ENCODE data around the gene GBX2.

Gene GBX2

DNA sequence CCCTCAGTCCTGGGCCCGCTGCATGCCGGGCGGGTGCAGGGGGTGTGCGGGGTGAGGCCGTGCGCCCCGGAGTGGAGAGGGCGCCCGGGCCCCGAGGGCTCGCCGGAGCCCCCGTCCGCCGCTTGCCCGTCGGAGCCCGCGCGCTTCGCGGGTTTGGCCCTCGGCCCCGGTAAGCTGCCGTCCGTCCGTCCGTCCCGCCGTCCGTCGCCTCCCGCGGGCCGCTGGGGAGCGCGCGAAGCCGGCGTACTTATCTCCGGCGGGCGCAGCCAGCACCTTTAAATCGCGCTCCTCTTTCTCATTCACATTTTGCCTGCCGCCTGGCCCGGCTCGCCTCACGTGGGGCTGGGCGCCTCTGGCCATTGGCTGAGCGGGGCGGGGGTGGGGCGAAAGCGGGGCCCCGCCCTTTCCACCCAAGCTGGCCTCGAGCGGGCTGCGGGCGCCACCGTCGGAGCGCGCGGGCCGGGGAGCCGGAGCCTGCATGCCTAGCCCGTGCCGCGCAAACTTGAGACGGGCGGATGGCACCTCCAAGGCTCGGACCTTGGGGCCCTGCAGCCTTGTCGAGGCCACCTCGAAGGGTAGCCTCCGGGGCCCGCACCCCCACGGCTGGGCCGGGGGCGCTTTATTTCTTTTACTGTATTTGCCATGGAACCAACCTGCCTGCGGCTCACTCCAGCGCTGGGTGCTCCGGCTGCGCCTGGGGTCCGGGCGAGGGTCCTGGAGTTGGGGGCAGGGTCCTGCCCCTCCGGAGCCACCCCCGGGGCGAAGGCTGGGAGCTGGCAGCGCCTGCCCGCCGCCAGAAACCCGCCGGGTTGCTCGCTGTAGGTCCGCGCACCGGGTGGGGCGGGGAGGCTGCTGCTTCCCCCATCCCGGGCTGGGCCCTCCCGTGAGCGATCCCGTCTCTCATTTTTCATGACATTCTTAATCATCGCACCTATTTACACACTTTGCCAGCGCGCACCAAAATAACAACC lies at the start of gene GBX2:
TSS of gene GBX2 (minus strand) at position 277 of the 971 bp plus-strand sequence. CDS start 415 bp downstream, outside the sequence.
- no peak for DNase-seq (ENCODE audit: low read depth)

DNA sequence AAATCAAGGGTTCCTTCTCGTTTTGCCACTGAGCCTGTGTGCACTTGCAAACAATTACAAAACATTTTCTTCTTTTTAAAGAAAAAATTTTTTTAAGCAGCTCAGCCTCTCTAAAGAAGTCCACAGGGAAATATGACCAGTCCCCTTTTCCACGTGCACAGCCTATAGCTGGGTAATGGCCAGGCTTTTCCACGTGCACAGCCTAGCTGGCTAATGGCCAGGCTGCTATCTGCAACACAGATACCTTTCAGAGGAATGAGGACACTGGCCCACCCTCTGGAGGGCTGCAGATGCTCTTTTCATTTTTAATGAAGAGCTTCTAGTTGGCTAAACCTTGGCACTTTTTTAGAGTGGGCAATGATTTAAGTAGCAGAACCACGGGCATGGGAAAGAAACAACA lies 49.7 kb upstream of the GBX2 start:
- no peak for DNase-seq (ENCODE audit: low read depth)

DNA sequence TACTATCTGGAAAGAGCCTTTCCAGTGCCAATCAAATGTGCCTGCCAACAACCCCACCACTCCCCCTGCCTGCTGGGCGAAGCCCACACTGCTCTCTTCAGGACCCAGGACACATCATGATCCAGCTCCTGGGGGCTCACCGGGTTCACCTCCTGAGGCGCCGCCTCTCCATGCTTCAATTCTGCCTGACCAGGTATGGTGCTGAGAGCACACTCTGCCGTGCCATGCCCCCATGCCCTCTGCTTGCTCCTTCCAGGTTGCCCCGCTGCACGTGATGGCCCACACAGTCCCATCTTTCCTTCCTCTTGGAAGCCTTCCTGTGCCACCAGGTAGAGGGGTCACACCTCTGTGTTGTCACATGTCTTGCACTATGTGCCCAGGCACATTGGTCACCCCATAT lies 48.5 kb upstream of the GBX2 start:
- no peak for DNase-seq (ENCODE audit: low read depth)

DNA sequence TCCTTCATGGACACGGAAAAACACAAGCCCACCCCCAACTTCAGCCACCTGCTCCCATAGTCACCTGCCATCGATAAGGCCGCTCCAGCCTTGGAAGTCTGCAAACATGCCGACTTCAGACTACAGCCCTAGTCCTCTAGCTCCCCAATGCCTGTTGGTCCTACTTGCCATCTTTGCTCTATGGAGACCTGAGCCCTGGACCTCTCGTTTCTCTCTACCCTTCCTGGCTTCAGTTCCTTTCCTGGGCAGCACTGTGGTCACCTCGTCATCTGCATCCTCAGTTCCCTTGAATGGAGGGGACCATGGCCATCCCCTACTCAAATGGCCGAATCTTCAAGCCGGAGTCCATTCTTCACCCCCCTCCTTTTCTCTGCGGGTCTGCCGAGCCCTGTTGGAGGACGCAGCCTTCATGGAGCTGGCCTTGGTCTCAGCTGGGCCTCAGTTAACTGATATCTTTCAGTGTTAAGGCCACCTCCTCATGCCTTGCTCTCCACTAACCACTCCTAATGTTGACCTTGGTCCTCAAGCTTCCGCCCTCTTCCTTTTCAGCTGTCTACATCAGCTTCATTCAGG lies 47.7 kb upstream of the GBX2 start:
- DNase-seq (ENCODE audit: low read depth) = no peak

DNA sequence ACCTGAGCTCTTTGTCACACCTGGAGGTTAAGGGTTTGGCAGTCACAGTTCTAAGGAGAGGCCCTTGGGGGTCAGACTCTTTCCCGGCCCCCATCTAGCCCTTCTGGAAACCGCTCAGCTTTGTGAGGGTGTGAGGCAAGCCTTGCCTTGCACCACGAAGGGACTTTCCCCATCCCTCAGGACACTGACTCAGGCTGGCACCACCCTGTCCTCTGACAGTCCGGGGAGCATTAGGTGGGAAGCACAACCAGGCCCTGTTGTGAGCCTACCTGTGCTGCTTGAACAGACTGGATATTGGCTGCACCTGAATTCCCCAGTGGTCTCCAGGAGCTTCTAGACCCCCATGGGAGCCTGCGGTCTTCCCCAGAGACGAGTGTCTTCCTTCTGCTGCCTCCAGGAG lies 47.0 kb upstream of the GBX2 start:
- no peak for DNase-seq (ENCODE audit: low read depth)

DNA sequence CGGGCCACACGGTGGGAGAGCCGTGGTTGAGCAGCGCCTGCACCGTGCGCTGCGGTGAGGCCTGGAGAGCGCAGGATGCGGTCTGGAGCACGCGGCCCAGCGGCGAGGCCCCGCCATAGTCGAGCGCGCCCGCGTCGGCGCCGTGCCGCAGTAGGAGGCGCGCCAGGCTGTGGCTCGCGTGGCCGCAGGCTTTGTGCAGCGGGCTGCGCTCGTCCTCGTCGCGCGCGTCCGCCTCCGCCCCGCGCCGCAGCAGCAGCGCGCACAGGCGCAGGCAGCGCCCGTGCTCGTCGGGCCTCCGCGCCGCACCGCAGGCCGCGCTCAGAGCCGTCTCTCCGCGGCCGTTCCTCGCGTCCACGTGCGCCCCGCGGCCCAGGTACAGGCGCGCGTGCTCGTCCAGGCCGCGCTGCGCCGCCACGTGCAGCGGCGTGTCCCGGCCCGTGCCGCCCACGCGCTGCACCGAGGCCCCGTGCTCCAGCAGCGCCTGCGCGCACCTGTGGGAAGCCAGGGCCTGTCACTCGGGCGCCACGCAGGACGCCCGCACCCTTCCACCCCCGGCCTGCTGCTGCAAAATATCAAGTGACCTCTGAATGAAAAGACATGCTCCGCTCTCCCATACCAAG lies 46.3 kb upstream of the GBX2 start:
- no peak for DNase-seq (ENCODE audit: low read depth)

DNA sequence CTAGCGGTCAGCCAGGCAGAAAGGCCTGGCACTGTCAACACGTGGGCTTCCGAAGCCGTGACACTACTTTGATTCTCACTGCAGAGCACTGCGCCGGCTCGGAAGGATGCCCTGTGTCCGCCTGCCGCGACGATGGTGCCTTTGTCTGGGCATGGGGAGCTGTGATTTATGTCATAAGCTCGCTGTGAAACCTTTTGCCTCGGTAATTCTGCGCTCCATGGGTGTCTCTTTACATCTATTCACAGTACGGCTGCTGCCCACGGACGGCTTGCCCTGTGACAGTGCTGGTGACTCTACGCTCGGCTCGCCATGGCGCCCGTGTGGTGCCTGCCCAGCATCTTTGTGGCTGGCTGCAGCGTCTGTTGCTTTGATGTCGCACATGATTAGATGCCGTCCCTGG lies 43.1 kb upstream of the GBX2 start:
- DNase-seq (ENCODE audit: low read depth) = no peak

DNA sequence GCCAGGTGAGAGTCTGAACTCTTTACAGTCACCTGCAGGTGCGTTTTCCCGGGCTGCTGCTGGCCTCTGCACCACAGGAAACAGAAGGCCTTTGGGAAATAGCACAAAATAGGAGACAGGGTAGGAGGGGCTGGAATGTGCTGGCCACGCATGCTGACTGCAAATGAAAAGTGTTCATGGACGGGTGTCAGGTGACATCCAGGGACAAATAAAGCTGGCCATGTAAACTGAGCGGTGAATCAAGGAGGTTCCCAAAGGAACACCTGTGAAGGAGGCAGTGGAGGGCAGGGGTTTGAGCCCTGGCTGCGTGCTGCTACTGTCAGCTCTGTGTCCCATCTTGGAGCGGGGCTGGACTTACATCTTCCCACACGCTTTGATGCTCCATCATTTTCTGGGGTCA lies 42.4 kb upstream of the GBX2 start:
- DNase-seq (ENCODE audit: low read depth) = no peak

DNA sequence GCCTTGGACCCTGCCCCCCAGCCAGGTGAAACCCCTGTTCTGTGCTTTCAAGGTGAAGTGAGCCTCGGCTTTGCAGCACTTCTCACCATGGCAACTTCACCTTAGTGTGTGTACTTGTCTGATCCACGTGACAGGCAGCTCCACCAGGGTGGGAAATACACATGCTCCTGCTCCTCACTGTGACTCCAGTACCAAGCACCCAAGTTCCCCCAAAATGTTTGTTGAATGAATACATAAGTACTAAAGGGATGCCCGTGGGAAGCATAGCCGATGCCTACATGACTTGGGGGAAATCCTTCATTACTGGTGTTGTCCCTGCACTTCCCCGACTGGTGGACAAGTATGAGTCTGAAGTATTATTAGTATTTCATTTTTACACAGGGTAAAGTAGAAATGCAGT lies 41.8 kb upstream of the GBX2 start:
- no peak for DNase-seq (ENCODE audit: low read depth)

DNA sequence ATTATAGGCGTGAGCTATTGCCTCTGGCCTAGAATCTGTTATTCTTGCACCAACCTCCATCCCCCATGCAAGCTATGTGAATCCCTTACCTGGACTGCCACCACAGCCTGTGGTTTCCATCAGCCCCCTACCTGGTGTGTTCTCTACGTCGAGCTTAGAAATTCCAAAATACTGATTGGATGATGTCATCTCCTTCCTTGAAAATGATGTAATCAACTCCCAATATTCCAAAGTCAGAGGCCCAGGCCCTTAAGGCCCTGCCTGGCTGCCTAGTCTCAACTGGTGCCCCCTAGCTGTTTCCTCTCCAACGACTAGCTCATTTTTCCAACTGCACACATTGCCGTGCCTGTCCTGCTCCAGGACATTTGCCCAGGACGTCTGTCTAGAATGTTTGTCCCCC lies 41.3 kb upstream of the GBX2 start:
- DNase-seq (ENCODE audit: low read depth) = no peak

DNA sequence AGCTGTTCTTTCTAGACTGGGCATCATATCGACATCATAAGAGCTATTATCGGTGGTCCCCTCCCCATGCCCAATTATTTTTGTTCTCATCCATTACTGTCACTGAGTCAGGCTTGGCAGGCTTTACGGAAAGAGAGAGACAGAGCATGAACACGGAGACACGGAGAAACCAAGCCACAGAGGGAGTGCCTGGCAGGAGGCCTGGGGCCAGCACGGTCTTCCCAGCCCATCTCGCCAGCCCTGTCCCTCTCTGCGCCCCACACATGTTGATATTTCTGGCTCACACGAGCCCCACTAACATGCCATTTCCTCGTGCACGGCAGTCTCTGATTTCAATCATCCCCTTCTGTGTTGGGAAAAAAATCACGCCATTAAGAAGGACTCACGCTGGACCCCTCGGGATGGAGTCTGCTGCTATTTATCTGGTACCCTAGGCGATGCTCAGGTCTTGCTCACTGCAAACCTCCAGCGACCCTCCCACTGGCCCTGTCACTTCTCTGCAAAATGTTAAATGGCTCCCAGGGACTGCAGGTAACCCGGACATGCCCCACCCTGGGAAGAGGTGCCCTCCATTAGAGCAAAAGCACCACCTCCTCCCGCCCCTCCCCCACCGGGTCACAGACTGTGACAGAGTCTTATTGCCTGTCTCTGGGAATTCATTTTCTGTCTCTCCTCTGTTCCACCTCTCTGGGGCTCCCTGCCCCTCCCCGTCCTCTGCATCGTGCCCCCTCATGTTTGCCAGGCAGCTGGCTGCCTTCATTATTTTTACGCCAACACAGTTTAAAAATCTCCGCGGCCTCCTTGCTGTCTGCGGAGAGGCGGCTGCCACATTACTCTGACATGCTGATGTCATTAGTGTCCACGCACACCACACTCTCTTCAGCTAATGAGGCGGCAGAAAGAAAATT lies 40.1 kb upstream of the GBX2 start:
- no peak for DNase-seq (ENCODE audit: low read depth)

DNA sequence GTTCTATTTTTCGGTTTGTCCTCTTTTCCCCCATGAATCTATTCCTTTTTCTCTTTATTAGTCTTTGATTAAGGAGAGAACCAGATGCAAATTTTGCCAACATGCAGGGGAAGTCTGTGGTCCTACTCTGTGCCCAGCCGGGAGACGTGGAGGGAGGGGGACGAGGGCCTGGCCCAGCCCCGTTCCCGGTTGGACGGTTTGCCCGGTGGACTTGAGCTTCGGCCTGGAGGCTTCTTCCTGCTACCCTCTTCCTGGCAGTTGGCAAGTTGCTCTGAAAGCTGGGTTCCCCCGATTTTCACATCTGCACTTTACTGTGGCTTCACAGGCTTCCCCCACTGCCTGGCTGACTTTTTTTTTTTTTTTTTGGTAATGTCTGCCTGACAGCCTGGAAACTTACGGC lies 39.3 kb upstream of the GBX2 start:
- DNase-seq (ENCODE audit: low read depth) = no peak

DNA sequence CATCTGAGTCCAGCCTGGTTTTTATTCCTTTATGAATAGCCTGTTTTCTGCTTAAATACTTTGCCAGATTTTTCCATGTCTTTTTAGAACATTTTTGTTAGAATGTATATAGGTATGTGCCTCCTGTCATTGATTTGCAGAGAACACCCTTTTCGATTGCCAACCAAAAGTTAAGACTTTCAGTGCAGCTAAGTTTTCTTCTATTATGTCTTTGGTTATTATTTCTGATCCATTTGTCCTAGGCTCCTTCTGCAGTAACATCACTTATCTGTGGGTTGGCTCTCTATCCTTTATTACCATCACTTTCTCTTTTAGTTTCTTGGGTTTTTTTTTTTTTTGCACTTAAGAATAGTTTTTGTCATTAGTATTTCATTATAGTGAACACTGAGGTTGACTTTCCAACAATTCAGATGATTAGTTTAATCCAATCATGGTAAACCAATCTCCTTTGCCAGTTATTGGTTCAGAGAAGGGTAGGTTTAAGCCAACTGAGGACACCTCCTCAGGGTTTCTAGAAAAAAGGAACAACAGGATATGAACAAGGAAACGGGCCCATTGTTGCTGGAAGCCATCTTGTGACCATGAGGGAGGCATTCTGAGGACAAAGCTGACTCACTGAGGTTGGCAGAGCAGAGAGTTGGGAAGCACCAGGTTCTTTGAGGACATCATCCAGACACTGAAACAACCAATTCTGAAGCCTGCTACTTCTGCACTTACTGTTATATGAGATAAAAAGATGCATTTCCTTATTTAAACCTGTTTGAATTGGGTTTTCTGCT lies 37.9 kb upstream of the GBX2 start:
- DNase-seq (ENCODE audit: low read depth) = no peak

DNA sequence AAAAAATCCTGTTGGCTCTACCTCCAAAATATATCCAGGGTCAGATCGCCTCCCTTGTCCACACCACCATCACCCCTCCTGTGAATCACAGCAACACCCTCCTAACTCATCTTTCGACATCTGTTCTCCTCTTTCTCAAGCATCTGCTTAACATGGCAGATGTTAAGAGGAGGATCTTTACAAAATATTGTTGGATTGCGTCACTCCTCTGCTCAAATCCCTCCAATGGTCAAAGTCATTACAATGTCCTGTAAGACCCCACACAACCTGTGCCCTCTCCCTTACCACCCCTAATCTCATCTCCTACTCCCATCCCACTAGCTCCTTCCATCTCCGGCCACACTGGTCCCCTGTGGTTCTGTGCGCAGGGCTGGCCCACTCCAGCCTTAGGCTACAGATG lies 36.8 kb upstream of the GBX2 start:
- no peak for DNase-seq (ENCODE audit: low read depth)

DNA sequence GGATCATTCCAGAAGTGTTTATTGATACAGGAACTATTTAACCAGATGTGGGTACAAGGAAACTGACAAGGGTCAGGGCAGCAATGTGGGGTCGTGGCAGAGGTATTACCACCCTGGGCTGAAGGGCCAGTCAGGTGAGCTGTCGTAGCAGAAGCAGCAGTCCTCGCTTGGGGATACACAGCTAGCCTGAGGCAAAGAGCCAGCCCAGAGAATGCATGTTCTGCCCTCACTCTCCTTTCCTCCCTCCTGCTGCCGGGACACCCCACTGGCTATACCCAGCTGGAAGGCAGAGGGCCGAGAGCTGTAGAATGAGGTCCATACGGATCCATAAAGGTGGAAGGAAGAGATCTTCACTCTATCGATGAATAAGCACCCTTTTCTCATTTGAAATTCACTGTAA lies 32.2 kb upstream of the GBX2 start:
- DNase-seq (ENCODE audit: low read depth) = no peak

DNA sequence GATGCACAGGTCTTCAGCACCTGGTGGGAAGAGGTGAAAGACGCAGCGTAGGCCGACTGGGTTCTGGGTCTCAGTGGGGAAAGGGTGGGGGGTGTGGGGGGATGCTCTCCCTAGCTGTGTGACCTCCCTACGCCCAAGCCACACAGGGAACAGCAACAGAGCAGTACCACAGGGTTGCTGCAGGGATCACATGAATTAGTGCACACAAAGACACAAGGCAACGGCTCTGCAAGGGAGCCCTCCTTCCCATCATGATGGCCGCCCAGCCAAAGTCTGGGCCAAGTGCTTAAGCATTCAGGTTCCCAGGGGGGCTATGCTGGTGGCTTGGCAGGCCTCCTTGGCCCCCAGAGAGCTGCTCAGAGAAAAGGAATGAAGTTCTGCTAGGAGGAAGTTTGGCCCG lies 28.2 kb upstream of the GBX2 start:
- no peak for DNase-seq (ENCODE audit: low read depth)

DNA sequence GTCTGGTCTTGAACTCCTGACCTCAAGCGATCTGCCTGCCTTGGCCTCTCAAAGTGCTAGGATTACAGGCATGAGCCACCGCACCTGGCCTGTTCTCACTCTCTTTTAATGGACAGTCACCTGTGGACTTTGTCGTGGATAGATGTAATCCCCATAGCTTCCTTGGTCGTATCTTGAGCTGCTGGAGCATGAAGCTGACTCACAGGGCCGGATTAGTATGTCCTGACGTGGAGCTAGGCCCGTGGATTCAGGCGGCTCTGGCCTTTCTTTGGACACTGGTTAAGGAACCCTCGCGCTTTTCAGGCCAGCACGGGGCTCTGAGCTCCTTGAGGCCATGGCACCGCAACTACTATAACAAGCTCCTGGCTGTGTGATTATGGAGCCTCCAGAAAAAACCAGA lies 27.5 kb upstream of the GBX2 start:
- no peak for DNase-seq (ENCODE audit: low read depth)

DNA sequence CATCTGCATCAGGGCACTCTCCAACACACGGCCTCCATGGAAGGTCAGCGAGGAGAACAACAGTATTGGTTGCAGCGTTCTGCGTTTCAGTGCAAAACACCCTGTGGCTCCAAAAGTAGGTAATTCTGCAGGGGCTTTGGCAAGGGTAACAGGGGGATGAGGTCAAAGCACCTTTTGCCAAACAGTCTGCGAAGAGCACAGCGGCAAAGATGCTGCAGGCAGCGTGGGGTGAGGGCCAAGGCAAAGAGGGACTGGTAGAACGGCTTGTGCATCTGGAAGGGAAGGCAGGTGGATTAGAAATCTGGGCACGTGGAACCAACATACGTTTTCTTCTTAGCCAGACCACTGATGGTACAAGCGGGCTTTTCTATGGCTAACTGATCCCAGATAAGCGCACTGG lies 26.6 kb upstream of the GBX2 start:
- no peak for DNase-seq (ENCODE audit: low read depth)

DNA sequence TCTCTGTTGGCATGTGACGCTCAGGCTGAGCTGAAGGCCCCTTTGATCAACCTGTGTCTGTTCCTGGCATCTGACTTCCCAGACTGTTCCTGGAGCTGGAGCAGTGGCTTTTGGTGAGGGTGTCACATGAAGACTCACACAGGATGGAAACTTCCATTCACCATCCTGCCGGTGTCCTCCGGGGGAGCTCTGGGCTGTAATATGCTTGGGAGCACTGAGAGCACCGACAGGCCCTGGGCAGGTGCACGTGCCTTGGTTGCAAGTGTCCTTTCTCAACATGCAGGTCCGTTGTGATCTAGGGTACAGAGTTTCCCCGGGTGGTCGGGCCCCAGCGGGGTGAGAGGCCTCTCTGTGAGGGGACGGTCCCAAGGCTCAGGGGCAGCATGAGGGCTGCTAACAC lies 24.8 kb upstream of the GBX2 start:
- no peak for DNase-seq (ENCODE audit: low read depth)

DNA sequence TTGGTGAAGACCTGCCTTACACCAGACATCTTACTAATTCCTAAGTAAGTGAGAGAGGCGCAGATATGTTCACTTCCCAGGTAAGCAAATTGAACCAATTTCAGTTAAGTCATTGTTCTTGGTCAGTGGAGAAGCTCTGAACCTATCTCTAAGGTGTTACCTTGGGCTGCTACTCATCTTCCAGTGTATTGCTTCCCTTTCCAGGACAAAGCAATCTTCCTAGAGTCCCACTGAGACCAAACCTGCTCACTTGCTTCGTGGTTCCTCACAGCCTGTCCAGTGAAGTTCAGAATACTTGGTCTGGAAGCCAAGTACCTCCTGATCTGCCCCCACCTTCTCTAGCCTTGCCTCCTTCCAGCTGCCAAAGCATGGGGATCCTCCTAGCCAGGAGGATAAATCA lies 22.5 kb upstream of the GBX2 start:
- DNase-seq (ENCODE audit: low read depth) = no peak

DNA sequence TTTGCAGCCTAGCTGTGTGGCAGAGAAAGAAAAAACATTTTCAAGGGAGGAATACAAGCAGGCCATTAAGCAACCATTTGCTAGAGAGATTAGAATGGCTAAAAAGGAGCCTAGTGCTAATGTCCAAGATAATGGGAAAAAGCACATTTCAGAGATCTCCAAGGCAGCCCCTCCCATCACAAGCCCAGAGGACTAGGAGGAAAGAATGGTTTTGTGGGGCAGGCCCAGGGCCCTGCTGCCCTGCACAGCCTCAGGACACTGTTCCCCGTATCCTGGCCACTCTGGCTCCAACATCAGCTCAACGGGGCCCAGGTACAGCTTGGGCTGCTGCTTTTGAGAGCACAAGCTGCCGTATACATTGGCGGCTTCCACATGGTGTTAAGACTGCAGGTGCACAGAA lies 16.5 kb upstream of the GBX2 start:
- no peak for DNase-seq (ENCODE audit: low read depth)

Measured in activated T-cell treated with anti-CD3 and anti-CD28 coated beads for 24 hours (primary cell).